Endodermal cell (in vitro differentiated cells): ENCODE data around the gene HYLS1. TPM values are rescaled to one million over a fixed set of nuclear protein-coding genes. Genes with fewer than 3 reads are reported as not detected.

ENCODE experiments used
- DNase-seq: peaks from one replicate; pipeline ENCODE4 v3.0.0-alpha.2; 2017
- H3K27ac ChIP-seq: 2 replicates; pipeline ENCODE4 v1.5.1; 2013; ENCODE audit warnings: mild to moderate bottlenecking, low read depth, low read length, moderate library complexity
- H3K27me3 ChIP-seq: 2 replicates; pipeline ENCODE4 v1.6.1; 2013; ENCODE audit warnings: mild to moderate bottlenecking, low read length, moderate library complexity; ENCODE audit not compliant: insufficient read depth, control insufficient read depth, poor library complexity, severe bottlenecking
- H3K36me3 ChIP-seq: 2 replicates; pipeline ENCODE4 v1.7.0; 2013; ENCODE audit warnings: mild to moderate bottlenecking, low read length, moderate library complexity; ENCODE audit not compliant: control insufficient read depth, insufficient read depth
- H3K4me1 ChIP-seq: one replicate; pipeline ENCODE4 v1.7.0; 2013; ENCODE audit warnings: low read length; ENCODE audit not compliant: control insufficient read depth, insufficient read depth
- H3K4me3 ChIP-seq: 2 replicates; pipeline ENCODE4 v1.5.1; 2013; ENCODE audit warnings: mild to moderate bottlenecking, low read length, moderate library complexity
- H3K9ac ChIP-seq: 2 replicates; pipeline ENCODE4 v1.6.1; 2013; ENCODE audit warnings: mild to moderate bottlenecking, low read length, moderate library complexity; ENCODE audit not compliant: poor library complexity, severe bottlenecking; ENCODE audit errors: extremely low read depth
- H3K9me3 ChIP-seq: 2 replicates; pipeline ENCODE4 v1.6.1; 2013; ENCODE audit warnings: mild to moderate bottlenecking, low read length, moderate library complexity; ENCODE audit not compliant: control insufficient read depth
- H3K27ac Mint-ChIP-seq: 2 replicates; pipeline ENCODE4 v1.8.0; 2020; ENCODE audit warnings: mixed read lengths
- H3K27me3 Mint-ChIP-seq: 2 replicates; pipeline ENCODE4 v1.8.0; 2021; ENCODE audit warnings: mild to moderate bottlenecking, mixed read lengths; ENCODE audit not compliant: insufficient read depth
- H3K36me3 Mint-ChIP-seq: 2 replicates; pipeline ENCODE4 v1.8.0; 2020; ENCODE audit warnings: low read depth, mixed read lengths
- H3K4me1 Mint-ChIP-seq: 2 replicates; pipeline ENCODE4 v1.8.0; 2020; ENCODE audit warnings: mixed read lengths
- H3K4me3 Mint-ChIP-seq: 2 replicates; pipeline ENCODE4 v1.8.0; 2020; ENCODE audit warnings: mild to moderate bottlenecking, moderate library complexity, mixed read lengths
- H3K9me3 Mint-ChIP-seq: 2 replicates; pipeline ENCODE4 v1.8.0; 2020; ENCODE audit warnings: mild to moderate bottlenecking, mixed read lengths
- CTCF ChIP-seq: fragments of 200-600 bp; sonication (generic); conservative IDR thresholded peaks from 2 replicates; pipeline ENCODE4 v1.5.0; 2021; ENCODE audit warnings: antibody characterized with exemption, mild to moderate bottlenecking
- WGBS, 2 experiments: methylation state at CpG; one replicate each; pipeline versions ENCODE4 v1.1.5 to v1.1.7; 2013; ENCODE audit warnings: missing lambda C conversion rate in 2 of 2, mixed read lengths in 1 of 2; ENCODE audit not compliant: insufficient coverage in 1 of 2, insufficient read length in 1 of 2; 5-methylcytosine and 5-hydroxymethylcytosine counted together
- total RNA-seq, 2 donors: library from RNA; stranded (reverse); fragmentation: NEBNext Ultra II Directional in 1 of 2; extraction: Animal tissue kit (Norgen Biotek cat#: 25700) in 1 of 2; gene quantifications; 2 replicates in 1 of 2; 3 replicates in 1 of 2; pipeline ENCODE4 v1.2.1, GENCODE V29; 2021

The HYLS1 gene
- total RNA-seq, 2 donors from 2014 or later: 6.6 to 7.7 TPM

GRCh38 chr11:125925804-125926203 lies 38.3 kb downstream of the HYLS1 start:
- Histone ChIP-seq H3K4me1 (peaks cover 2% of the 10 kb centered on the region), H3K4me3 (no peak overlapping the region), H3K9ac (no peak overlapping the region), H3K36me3 (no peaks in the 10 kb centered on the region), H3K27me3 (peaks cover 21% of the 10 kb centered on the region), H3K9me3 (no peaks in the 10 kb centered on the region), H3K27ac (no peak overlapping the region)
- no peak overlapping the region for H3K27ac Mint-ChIP-seq
- H3K36me3 Mint-ChIP-seq: no peaks in the 10 kb centered on the region
- peaks cover 5% of the 10 kb centered on the region for H3K27me3 Mint-ChIP-seq
- peaks cover 12% of the 10 kb centered on the region for H3K4me1 Mint-ChIP-seq
- no peak for TF ChIP-seq CTCF
- WGBS, 2 experiments: 91% methylated on average over 3 of the region's 3 CpGs
- DNase-seq: no peak
- no peak overlapping the region for H3K4me3 Mint-ChIP-seq
- H3K9me3 Mint-ChIP-seq: no peaks in the 10 kb centered on the region

GRCh38 chr11:125926682-125927081 lies 39.2 kb downstream of the HYLS1 start:
- no peak overlapping the region for H3K9ac ChIP-seq
- no peak for DNase-seq
- no peak overlapping the region for H3K27ac ChIP-seq
- H3K4me1 ChIP-seq: peaks cover 2% of the 10 kb centered on the region
- H3K9me3 ChIP-seq: no peaks in the 10 kb centered on the region
- Mint-ChIP-seq H3K36me3 (no peaks in the 10 kb centered on the region), H3K27me3 (peaks cover 5% of the 10 kb centered on the region), H3K27ac (no peak overlapping the region), H3K4me1 (peaks cover 12% of the 10 kb centered on the region), H3K9me3 (no peaks in the 10 kb centered on the region), H3K4me3 (no peak overlapping the region)
- peaks cover 23% of the 10 kb centered on the region for H3K27me3 ChIP-seq
- no peak for TF ChIP-seq CTCF
- 91 to 93% methylated on average over 12 of the region's 12 CpGs for WGBS, 2 experiments
- H3K4me3 ChIP-seq: no peak overlapping the region
- H3K36me3 ChIP-seq: no peaks in the 10 kb centered on the region

- Histone ChIP-seq H3K4me1 (peaks cover 2% of the 10 kb centered on the region), H3K27ac (no peak overlapping the region), H3K27me3 (peaks cover 19% of the 10 kb centered on the region), H3K36me3 (no peaks in the 10 kb centered on the region), H3K9ac (no peak overlapping the region), H3K4me3 (no peak overlapping the region), H3K9me3 (no peaks in the 10 kb centered on the region)
- WGBS, 2 experiments: 95 to 98% methylated on average over 6 to 9 of the region's 9 CpGs
- no peak for TF ChIP-seq CTCF
- H3K27me3 Mint-ChIP-seq: peaks cover 7% of the 10 kb centered on the region
- H3K27ac Mint-ChIP-seq: no peak overlapping the region
- peaks cover 20% of the 10 kb centered on the region for H3K4me1 Mint-ChIP-seq
- H3K9me3 Mint-ChIP-seq: no peaks in the 10 kb centered on the region
- no peak overlapping the region for H3K4me3 Mint-ChIP-seq
- no peaks in the 10 kb centered on the region for H3K36me3 Mint-ChIP-seq
- no peak for DNase-seq
Measured at GRCh38 chr11:125929445-125930075, 42.1 kb downstream of the HYLS1 start.
